ENCODE measurements around the gene TOP1. TPM values are rescaled to one million over a fixed set of nuclear protein-coding genes. Genes with fewer than 3 reads are reported as not detected.
"Not testable (repeated sequence)": the region's sequence is repeated elsewhere in the genome, so short reads cannot be mapped to it uniquely, and the experiment has no call there.

TOP1 gene
- total RNA-seq, 4 donors from 2014 or later, result 27.6 to 70.6 (median 40.4) TPM

DNA sequence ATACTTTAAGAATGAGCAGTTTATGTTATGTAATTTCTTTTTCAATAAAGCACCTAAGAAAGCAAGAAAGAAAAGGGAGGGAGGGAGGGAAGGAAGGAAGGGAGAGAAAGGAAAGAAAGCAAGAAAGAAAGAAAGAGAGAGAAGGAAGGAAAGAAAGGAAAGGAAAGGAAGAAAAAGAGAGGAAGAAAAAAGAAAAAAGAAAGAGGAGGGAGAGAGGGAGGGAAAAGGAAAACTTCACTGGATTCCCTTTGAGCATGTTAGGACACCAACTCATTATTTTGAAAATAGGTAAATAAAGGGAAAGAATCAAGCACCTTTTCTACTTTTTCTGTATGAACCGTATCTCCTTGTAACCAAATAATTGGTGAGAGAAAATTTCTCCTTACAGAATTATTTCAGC lies 32.3 kb upstream of the TOP1 start:
- DNase-seq (ENCODE audit: low spot score), result no peak
- TF ChIP-seq, protein P1, sequence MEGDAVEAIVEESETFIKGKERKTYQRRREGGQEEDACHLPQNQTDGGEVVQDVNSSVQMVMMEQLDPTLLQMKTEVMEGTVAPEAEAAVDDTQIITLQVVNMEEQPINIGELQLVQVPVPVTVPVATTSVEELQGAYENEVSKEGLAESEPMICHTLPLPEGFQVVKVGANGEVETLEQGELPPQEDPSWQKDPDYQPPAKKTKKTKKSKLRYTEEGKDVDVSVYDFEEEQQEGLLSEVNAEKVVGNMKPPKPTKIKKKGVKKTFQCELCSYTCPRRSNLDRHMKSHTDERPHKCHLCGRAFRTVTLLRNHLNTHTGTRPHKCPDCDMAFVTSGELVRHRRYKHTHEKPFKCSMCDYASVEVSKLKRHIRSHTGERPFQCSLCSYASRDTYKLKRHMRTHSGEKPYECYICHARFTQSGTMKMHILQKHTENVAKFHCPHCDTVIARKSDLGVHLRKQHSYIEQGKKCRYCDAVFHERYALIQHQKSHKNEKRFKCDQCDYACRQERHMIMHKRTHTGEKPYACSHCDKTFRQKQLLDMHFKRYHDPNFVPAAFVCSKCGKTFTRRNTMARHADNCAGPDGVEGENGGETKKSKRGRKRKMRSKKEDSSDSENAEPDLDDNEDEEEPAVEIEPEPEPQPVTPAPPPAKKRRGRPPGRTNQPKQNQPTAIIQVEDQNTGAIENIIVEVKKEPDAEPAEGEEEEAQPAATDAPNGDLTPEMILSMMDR (IDR thresholded peaks at IDR 0.05), result no peak
- no peak for ATAC-seq (ENCODE audit: low FRiP score)

DNA sequence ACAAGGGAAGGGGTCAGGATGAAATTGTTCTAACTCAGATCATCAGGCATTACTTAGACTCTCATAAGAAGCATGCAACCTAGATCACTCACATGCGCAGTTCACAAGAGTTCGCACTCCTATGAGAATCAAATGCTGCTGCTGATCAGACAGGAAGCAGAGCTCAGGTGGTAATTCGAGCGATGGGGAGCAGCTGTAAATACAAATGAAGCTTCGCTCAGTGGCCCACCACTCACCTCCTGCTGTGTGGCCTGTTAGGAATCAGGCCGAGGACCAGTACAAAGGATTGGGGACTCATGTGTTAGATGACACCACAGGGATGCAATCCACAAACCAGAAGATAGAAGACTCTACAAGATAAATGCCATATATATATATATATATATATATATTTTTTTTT lies 31.5 kb upstream of the TOP1 start:
- TF ChIP-seq, protein P1 (IDR thresholded peaks at IDR 0.05), result no peak
- DNase-seq (ENCODE audit: low spot score), result no peak
- no peak for ATAC-seq (ENCODE audit: low FRiP score)

DNA sequence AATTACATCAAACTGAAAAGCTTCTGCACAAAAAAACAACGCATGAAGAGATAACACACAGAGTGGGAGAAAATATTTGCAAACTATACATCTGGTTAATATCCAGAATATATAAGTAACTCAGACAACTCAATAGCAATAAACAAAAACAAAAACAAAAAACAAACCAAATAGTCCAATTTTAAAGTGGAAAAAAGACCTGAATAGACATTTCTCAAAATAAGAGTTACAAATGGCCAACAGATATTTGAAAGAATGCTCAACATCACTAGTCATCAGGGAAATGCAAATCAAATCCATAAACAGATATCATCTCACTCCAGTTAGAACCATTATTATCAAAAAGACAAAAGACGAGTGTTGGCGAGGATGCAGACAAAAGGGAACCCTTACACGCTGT lies 28.8 kb upstream of the TOP1 start:
- TF ChIP-seq, protein P1 (IDR thresholded peaks at IDR 0.05), result no peak
- no peak for ATAC-seq (ENCODE audit: low FRiP score)
- no peak for DNase-seq (ENCODE audit: low spot score)

DNA sequence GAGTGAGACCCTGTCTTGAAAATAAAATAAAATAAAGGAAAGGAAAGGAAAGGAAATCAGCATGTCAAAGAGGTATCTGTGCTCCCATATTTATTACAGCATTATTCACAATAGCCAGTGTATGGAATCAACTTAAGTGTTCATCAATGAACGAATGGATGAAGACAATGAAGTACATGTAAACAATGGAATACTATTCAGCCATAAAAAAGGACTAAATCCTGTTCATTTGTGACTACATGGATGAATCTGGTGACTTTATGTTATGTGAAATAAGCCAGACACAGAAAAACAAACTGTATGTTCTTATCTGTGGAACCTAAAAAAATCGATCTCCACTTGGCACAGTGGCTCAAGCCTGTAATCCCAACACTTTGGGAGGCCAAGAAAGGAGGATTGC lies 28.0 kb upstream of the TOP1 start:
- DNase-seq (ENCODE audit: low spot score), result no peak
- no peak for ATAC-seq (ENCODE audit: low FRiP score)
- TF ChIP-seq, protein P1 (IDR thresholded peaks at IDR 0.05), result no peak

DNA sequence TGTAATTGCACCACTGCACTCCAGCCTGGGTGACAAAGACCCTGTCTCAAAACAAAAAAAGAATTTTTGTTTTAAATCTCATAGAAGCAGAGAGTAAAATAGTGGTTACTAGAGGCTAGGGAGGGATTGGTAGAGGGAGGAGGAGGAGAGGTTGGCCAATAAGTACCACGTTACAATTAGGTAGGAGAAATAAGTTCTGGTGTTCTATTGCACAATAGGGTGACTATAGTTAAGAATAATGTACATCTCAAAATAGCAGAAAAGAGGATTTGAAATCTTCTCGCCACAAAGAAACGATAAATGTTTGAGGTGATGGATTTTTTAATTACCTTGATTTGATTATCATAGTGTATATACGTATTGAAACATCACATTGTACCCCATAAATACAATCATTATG lies 27.1 kb upstream of the TOP1 start:
- DNase-seq (ENCODE audit: low spot score) (no peak), ATAC-seq (ENCODE audit: low FRiP score) (no peak)
- TF ChIP-seq, protein P1 (IDR thresholded peaks at IDR 0.05), result no peak

DNA sequence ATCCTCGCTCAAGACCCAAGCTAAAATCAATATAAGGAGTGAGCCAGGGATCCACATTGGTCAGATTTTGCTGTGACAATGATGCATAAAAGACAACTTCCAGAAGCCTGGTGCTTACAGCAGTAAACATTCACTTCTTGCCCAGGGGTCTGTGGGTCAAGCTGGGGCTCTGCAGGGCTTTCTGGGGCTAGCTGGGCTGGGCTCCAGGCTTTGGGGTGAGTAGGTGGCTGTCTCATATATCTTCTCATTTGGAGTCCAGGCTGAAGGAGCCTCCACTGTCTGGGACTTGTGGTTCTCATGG lies 25.8 kb upstream of the TOP1 start:
- no peak for ATAC-seq (ENCODE audit: low FRiP score)
- TF ChIP-seq, protein P1 (IDR thresholded peaks at IDR 0.05), result no peak
- DNase-seq (ENCODE audit: low spot score), result no peak

DNA sequence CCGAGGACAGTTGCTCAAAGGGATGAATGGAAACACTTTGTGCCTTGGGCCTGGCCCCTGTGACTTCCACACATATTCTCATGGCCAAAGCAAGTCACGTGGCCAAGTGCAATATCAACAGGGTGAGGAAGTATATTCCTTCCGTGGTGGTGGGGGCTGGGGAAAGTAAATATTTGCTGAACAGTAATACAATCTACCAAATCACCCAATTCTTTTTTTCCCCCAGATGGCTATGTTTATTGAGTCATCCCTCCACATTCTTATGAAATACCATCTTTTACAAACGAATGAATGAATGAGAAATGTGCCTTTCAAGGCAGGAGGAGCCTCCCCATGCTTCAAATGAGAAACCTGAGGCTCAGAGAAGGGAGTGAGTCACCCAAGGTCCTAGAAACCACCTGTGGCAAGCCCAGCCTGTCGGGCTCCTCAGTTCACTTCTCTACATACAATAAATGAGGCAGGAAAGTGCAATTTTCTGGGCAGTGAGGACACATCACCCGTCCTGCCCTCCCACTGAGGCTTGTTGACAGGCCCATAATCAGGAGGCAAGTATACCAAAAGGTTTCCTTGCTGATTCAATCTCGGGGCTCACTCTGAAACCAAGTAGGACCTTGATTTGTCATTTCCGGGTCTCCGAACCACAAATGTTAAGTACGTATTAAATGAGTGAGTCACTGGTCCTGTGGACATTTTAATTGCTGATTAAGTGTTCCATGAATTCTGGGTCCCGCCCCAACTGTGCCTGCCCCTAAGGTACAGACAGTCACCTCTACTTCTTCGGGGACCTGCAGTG lies 25.3 kb upstream of the TOP1 start:
- TF ChIP-seq, protein P1 (IDR thresholded peaks at IDR 0.05), result no peak
- DNase-seq (ENCODE audit: low spot score), result peak; percentile 55
- peak; percentile 85 for ATAC-seq (ENCODE audit: low FRiP score)

DNA sequence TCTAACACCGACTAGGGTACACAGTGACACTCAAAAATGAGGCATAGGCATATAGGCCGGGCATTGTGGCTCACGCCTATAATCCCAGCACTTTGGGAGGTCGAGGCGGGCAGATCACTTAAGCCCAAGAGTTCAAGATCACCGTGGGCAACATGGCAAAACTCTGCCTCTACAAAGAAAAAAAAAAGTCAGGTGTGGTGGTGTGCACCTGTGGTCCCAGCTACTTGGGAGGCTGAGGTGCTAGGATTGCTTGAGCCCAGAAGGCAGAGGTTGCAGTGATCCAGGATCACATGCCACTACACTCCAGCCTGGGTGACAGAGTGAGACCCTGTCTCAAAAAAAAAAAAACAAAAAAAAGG lies 24.7 kb upstream of the TOP1 start:
- not testable (repeated sequence) for ATAC-seq (ENCODE audit: low FRiP score); DNase-seq (ENCODE audit: low spot score)

All from omental fat pad (tissue), 4 donors.